Fibroblast of skin of left biceps (primary cell): ENCODE measurements around the gene NR2C2.

Experiments used
- DNase-seq, 2 experiments: peaks; one replicate each; pipeline ENCODE4 v3.0.0-alpha.2; 2013; ENCODE audit warnings: low read depth in 2 of 2

The NR2C2 gene

GRCh38 chr3:14921811-14922705, 25.3 kb upstream of the NR2C2 start:
- no peak for DNase-seq

GRCh38 chr3:14922863-14923262, 24.5 kb upstream of the NR2C2 start:
- DNase-seq, result no peak

- DNase-seq, result no peak
Observed at GRCh38 chr3:14923476-14923875, 23.9 kb upstream of the NR2C2 start.

- DNase-seq, result no peak
Observed at GRCh38 chr3:14925729-14926591, 21.4 kb upstream of the NR2C2 start.

- no peak for DNase-seq
Observed at GRCh38 chr3:14926592-14926991, 20.8 kb upstream of the NR2C2 start.

GRCh38 chr3:14927308-14927707, 20.1 kb upstream of the NR2C2 start:
- no peak for DNase-seq

- DNase-seq, result no peak
Observed at GRCh38 chr3:14929310-14930074, 17.9 kb upstream of the NR2C2 start.

GRCh38 chr3:14933820-14934425, 13.5 kb upstream of the NR2C2 start:
- no peak for DNase-seq

- DNase-seq, result no peak
Observed at GRCh38 chr3:14935592-14936345, 11.6 kb upstream of the NR2C2 start.

- DNase-seq, result no peak
Observed at GRCh38 chr3:14938954-14939353, 8.4 kb upstream of the NR2C2 start.

GRCh38 chr3:14941871-14942270, 5.5 kb upstream of the NR2C2 start:
- no peak for DNase-seq

- DNase-seq, result no peak
Observed at GRCh38 chr3:14943042-14943441, 4.3 kb upstream of the NR2C2 start.

- no peak for DNase-seq
Observed at GRCh38 chr3:14946236-14946635, 1.1 kb upstream of the NR2C2 start.

GRCh38 chr3:14946739-14947099, 664 bp upstream of the NR2C2 start:
- no peak for DNase-seq

GRCh38 chr3:14947886-14948608, 664 bp downstream of the NR2C2 start:
- DNase-seq, result peak; percentile 90 to 92

- DNase-seq, result no peak
Observed at GRCh38 chr3:14948609-14949038, 1.2 kb downstream of the NR2C2 start.

GRCh38 chr3:14949126-14949525, 1.7 kb downstream of the NR2C2 start:
- DNase-seq, result no peak

GRCh38 chr3:14950274-14950673, 2.9 kb downstream of the NR2C2 start:
- DNase-seq, result no peak

- no peak for DNase-seq
Observed at GRCh38 chr3:14957153-14957552, 9.8 kb downstream of the NR2C2 start.

- no peak for DNase-seq
Observed at GRCh38 chr3:14957925-14958324, 10.5 kb downstream of the NR2C2 start.
